ENCODE measurements around the gene CIROP. TPM values are rescaled to one million over a fixed set of nuclear protein-coding genes. Genes with fewer than 3 reads are reported as not detected.

The CIROP gene
- total RNA-seq, 1 experiment from 2014 or later, result not detected

GRCh38 chr14:23130871-23131270 is 26.1 kb upstream of the CIROP start:
- peak; percentile 73 for DNase-seq (ENCODE audit: low read depth)

GRCh38 chr14:23129759-23130316 is 25.0 kb upstream of the CIROP start:
- no peak for DNase-seq (ENCODE audit: low read depth)

GRCh38 chr14:23128969-23129758 is 24.4 kb upstream of the CIROP start:
- no peak for DNase-seq (ENCODE audit: low read depth)

GRCh38 chr14:23127861-23128260 is 23.1 kb upstream of the CIROP start:
- no peak for DNase-seq (ENCODE audit: low read depth)

- DNase-seq (ENCODE audit: low read depth), result no peak
Measured at GRCh38 chr14:23126548-23127278, 21.9 kb upstream of the CIROP start.

GRCh38 chr14:23125933-23126524 is 21.2 kb upstream of the CIROP start:
- no peak for DNase-seq (ENCODE audit: low read depth)

GRCh38 chr14:23125011-23125410 is 20.2 kb upstream of the CIROP start:
- no peak for DNase-seq (ENCODE audit: low read depth)

- DNase-seq (ENCODE audit: low read depth), result no peak
Measured at GRCh38 chr14:23124337-23124954, 19.7 kb upstream of the CIROP start.

GRCh38 chr14:23123419-23123818 is 18.6 kb upstream of the CIROP start:
- DNase-seq (ENCODE audit: low read depth), result no peak

GRCh38 chr14:23122086-23122485 is 17.3 kb upstream of the CIROP start:
- DNase-seq (ENCODE audit: low read depth), result no peak

- DNase-seq (ENCODE audit: low read depth), result no peak
Measured at GRCh38 chr14:23121361-23121771, 16.6 kb upstream of the CIROP start.

- DNase-seq (ENCODE audit: low read depth), result peak; percentile 74
Measured at GRCh38 chr14:23120541-23121251, 15.9 kb upstream of the CIROP start.

GRCh38 chr14:23119363-23120327 is 14.9 kb upstream of the CIROP start:
- DNase-seq (ENCODE audit: low read depth), result no peak

- no peak for DNase-seq (ENCODE audit: low read depth)
Measured at GRCh38 chr14:23118506-23119362, 13.9 kb upstream of the CIROP start, which contains the start of gene CEBPE. TSS of gene CEBPE (minus strand) at chr14:23119255. CDS start at chr14:23119091, 164 bp downstream.

GRCh38 chr14:23117371-23118020 is 12.7 kb upstream of the CIROP start:
- no peak for DNase-seq (ENCODE audit: low read depth)

- DNase-seq (ENCODE audit: low read depth), result no peak
Measured at GRCh38 chr14:23115918-23116317, 11.1 kb upstream of the CIROP start.

GRCh38 chr14:23115039-23115731 is 10.4 kb upstream of the CIROP start:
- DNase-seq (ENCODE audit: low read depth), result peak; percentile 98

- DNase-seq (ENCODE audit: low read depth), result no peak
Measured at GRCh38 chr14:23114669-23115038, 9.9 kb upstream of the CIROP start.
